Measurements from ENCODE around the gene AKAP6.

- TF ChIP-seq CTCF (IDR thresholded peaks at IDR 0.05) (no peak), POLR2A (IDR thresholded peaks at IDR 0.05) (no peak)
Observed at GRCh38 chr14:32434180-32434579, 105.1 kb downstream of the AKAP6 start.
